Neuron (in vitro differentiated cells): ENCODE measurements around the gene POC5.

Source experiments
- H2AFZ ChIP-seq: one replicate; pipeline ENCODE4 v1.6.1; 2013; ENCODE audit warnings: low read depth, mild to moderate bottlenecking, inconsistent platforms, low read length, moderate library complexity
- H3K27me3 ChIP-seq: one replicate; pipeline ENCODE4 v1.6.1; 2013; ENCODE audit warnings: low read length; ENCODE audit not compliant: insufficient read depth
- H3K36me3 ChIP-seq: one replicate; pipeline ENCODE4 v1.6.1; 2013; ENCODE audit warnings: low read length; ENCODE audit not compliant: insufficient read depth
- H3K4me1 ChIP-seq: one replicate; pipeline ENCODE4 v1.6.1; 2013; ENCODE audit warnings: low read length; ENCODE audit not compliant: insufficient read depth
- H3K4me3 ChIP-seq: 2 replicates; pipeline ENCODE4 v1.5.1; 2013; ENCODE audit warnings: mild to moderate bottlenecking, low read length, moderate library complexity
- H3K9me3 ChIP-seq: one replicate; pipeline ENCODE4 v1.6.1; 2013; ENCODE audit warnings: low read length

POC5 gene

DNA sequence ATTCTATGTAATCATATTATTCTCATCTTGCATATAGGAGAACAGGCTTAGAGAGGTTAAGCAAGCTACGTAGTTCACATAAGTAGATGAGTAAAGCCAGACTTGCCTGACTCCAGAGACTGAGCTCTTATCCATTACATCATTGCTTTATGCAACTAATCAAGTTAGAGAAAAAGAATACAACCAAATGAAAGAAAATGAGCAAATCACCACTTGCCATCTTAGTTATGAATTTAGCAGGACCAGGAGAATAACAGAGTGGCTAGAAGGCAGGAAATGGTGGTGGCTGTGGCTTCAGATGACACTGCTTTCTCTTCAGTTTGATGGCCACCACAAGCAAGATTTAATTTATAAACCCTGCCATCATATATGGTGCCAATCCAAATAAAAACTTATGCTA lies 26.6 kb downstream of the POC5 start:
- no peaks in the 10 kb centered on the region for H3K27me3 ChIP-seq
- peaks cover 37% of the 10 kb centered on the region for H3K36me3 ChIP-seq
- H3K4me3 ChIP-seq: no peak overlapping the region

DNA sequence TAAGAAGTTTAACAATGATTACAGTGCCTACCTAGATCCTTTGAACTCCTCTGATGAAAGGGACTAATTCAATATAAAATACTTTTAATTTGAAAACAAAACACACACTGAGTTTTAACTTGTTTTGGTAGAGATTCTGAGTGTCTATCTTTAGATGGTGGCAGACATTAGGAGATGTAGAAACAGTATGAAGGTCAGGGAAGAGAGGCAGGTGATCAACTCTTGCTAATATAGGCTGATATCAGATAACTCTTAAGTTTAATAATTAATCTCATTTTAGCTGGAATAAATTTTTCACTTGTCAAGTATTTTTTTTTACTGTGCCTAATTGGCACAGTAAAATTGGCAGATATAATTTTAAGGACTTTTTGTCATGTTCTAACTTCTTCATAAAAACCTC lies 30.8 kb downstream of the POC5 start:
- Histone ChIP-seq H3K27me3 (no peaks in the 10 kb centered on the region), H3K4me3 (no peak overlapping the region), H3K36me3 (peaks cover 30% of the 10 kb centered on the region), H2AFZ (no peak overlapping the region), H3K4me1 (no peaks in the 10 kb centered on the region), H3K9me3 (no peaks in the 10 kb centered on the region)

More for the DNA sequence above, 26.6 kb downstream of the POC5 start:
- Histone ChIP-seq H2AFZ (no peak overlapping the region), H3K4me1 (no peaks in the 10 kb centered on the region), H3K9me3 (no peaks in the 10 kb centered on the region)

DNA sequence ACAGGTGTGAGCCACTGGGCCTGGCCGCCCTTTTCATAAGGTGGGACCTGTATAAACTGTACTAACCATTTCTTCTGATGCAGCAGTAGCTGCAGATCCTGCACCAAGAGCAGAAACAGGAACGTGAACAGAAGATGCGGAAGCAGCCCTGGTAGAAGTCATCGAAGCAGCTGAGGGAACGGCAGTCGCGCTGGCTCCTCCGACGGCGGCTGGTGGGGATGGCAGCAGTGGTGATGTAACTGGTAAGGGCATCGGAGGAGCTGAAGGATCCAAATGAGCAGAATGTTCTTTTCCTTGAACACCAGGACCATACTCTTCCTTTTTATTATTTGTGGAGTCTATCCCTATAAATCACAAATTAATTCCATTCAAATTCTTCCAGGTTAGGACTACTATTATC lies 32.1 kb downstream of the POC5 start:
- Histone ChIP-seq H2AFZ (no peak overlapping the region), H3K27me3 (no peaks in the 10 kb centered on the region), H3K9me3 (no peaks in the 10 kb centered on the region), H3K4me1 (no peaks in the 10 kb centered on the region), H3K36me3 (peaks cover 24% of the 10 kb centered on the region), H3K4me3 (no peak overlapping the region)

DNA sequence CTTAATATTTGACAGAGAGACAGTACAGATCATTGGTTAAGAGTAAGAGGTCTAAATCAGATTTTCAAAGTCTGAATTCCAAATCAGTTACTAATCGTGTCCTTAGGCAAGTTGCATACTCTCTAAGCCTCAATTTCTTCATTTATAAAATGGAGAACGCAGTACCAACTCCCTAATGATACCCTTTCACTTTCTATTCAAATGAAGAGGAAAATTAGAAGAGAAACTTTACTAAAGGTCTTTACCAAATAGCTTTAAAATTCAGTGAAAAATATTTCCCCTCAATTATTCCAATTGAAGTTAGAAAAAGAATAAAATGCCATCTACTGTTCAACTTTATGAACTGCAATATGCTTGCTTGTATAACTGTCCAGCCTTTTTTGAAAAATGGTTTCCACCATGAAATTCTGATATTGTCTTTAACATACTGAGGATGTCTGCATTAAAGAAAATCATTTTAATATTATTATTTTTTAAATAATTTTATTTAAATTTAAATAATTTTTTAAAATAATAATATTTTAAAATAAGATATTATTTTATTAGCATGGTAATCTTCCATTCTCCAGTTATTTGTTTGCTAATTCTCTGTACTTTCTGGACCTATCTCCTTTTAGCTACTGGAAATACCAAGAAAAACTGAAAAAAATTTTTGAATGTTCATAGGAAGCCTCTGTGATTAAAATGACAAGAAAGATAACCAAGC lies 36.0 kb downstream of the POC5 start:
- Histone ChIP-seq H3K36me3 (peaks cover 7% of the 10 kb centered on the region), H3K4me1 (no peaks in the 10 kb centered on the region), H2AFZ (no peak overlapping the region), H3K27me3 (no peaks in the 10 kb centered on the region), H3K9me3 (no peaks in the 10 kb centered on the region), H3K4me3 (no peak overlapping the region)

DNA sequence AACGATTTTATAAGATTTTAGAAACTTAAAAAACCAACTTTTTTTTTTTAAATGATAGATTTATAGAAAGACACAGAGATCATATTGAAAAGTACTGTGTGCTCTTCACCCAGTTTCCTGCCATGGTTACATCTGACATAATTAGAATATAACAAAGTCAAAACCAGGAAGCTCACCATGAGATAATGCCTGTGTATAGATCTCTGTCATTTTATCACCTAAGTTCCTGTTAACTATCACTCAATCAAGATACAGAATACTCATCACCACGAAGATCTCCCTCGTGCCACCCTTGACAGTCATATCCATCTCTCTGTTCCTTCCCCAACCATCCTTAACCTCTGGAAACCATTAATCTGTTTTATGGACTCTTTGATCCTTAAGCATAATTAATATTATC lies 39.1 kb downstream of the POC5 start:
- Histone ChIP-seq H3K9me3 (no peaks in the 10 kb centered on the region), H3K36me3 (peaks cover 7% of the 10 kb centered on the region), H3K4me3 (no peak overlapping the region), H3K4me1 (no peaks in the 10 kb centered on the region), H3K27me3 (no peaks in the 10 kb centered on the region), H2AFZ (no peak overlapping the region)

DNA sequence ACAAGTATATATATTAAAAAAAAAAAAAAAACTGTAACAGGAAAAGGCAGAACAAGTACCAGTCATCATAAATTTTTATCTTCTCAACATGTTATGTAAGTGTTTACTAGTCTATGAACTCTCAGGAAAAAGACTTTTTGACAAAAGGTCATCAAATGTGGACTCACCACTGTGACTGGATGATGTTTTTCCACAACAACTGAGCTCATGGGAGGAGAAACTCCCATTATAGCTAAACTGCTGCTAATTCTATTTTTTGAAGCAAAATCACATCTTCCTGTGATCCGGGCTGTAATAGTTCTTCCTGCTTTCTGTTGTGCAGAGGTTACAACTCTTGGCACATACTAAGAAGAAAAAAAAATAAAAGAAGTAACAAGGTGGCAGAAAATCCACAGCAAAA lies 39.6 kb downstream of the POC5 start:
- Histone ChIP-seq H3K4me3 (no peak overlapping the region), H3K27me3 (no peaks in the 10 kb centered on the region), H2AFZ (no peak overlapping the region), H3K36me3 (peaks cover 9% of the 10 kb centered on the region), H3K9me3 (no peaks in the 10 kb centered on the region), H3K4me1 (no peaks in the 10 kb centered on the region)

DNA sequence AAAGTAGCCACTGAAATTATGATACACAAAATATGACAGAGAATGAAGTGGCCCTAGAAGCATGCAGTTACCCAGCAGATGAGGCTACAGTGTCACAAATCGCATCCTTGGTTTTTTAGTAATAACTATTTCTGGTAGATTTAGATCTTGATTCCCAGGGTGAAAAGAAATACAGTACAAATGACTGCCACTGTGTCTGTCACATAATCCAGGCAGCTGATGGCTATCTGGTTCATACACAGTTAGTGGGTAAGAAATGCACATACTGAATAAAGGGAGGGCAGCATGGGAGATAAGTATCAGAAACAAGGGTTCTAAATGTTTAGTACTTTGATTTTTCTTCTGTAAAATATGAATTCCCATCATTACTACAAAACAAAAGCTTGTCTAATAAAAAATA lies 41.5 kb downstream of the POC5 start:
- peaks cover 10% of the 10 kb centered on the region for H3K36me3 ChIP-seq
- no peak overlapping the region for H3K4me3 ChIP-seq
- no peak overlapping the region for H2AFZ ChIP-seq
- H3K27me3 ChIP-seq: no peaks in the 10 kb centered on the region
- no peaks in the 10 kb centered on the region for H3K9me3 ChIP-seq
- no peaks in the 10 kb centered on the region for H3K4me1 ChIP-seq

DNA sequence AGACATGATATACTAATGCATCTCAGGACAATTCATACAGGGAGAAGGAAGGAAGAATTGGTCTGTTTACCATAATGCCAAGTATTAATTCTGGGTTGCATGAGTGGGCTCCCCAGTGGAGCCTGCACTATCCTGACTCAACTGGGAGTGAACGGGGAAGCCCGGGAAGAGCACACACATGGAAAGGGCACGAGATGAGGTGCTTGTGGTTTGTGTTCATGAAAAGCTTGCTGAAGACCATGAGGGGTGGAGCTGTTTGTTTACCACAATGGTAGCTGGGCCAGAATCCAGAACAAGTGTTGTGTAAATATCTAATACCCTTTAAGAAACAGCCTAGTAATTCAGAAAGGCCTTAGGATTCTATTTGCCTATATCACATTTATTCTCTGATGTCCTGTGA lies 44.6 kb downstream of the POC5 start:
- Histone ChIP-seq H3K4me3 (no peak overlapping the region), H3K9me3 (no peaks in the 10 kb centered on the region), H3K27me3 (no peaks in the 10 kb centered on the region), H3K4me1 (no peaks in the 10 kb centered on the region), H3K36me3 (peaks cover 10% of the 10 kb centered on the region), H2AFZ (no peak overlapping the region)

DNA sequence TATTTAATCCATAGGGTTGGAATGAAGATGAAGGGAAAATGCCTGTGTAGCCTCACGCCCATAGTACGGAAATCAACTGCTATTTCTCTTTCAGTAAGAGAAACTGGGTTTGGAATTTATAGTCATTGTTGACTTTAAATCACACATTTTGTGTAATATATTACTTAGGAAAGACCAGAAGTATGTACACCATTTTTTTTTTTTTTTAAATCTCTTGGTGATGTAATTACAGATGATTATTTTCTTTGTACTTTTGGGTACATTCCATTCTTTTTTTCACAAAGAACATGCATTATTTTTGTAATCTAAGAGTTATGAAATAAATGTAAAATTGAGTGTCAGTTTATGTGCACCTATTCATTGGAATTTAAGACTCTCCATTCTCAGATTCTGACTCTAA lies 45.7 kb downstream of the POC5 start:
- peaks cover 10% of the 10 kb centered on the region for H3K36me3 ChIP-seq
- no peaks in the 10 kb centered on the region for H3K9me3 ChIP-seq
- no peaks in the 10 kb centered on the region for H3K27me3 ChIP-seq
- H3K4me3 ChIP-seq: no peak overlapping the region
- H3K4me1 ChIP-seq: no peaks in the 10 kb centered on the region
- H2AFZ ChIP-seq: no peak overlapping the region

DNA sequence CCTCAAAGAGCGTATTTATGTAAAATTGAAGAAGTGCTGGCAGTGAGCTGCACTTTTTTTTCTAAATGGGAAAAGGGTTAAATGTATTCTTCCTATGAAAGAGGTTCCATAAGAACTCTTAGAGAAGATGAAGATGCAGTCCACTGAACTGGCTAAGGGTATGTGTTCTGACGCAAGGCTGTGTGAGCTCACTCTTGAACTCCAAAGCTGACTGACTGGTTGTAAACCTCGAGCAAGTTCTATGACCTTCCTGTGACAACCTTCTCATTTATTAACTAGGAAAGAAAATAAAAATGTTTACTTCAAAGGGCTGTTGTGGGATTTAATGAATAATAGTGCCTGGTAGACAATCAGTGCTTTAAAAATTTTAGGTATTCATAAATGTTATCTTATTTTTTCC lies 46.7 kb downstream of the POC5 start:
- Histone ChIP-seq H3K4me3 (no peak overlapping the region), H3K36me3 (peaks cover 10% of the 10 kb centered on the region), H3K27me3 (no peaks in the 10 kb centered on the region)

DNA sequence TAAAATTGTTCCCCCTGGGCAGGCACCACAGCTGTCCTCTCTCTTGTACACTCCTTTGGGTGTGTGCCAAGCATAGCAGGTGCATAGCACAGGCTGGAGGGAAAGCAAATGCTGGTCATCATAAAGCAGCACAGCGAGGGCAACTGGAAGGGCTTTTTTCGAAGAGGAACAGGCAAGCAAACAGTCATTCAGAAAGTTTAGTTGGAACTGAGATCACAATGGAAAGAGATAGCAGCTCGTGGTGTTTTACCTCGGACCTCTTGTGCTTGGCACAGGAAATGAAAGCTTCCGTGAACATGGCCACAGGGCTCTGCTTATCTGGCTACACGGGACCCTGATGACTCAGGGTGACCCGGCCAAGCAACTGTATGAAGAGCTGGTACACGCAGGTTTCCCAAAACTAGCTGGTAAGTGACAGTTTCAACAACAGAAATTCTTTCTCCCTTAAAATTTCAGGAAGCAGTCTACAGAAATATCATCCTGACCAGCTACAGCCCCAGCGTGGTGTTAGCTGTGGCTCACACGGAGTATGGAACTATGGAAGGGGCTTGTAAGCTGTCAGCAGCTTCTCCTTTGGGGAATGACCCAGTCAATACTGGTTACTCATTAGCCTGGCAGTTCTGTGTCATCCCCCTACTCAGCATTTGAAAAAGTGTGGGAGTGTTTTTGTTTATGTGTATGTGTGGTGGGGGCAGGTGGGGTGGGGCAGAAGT lies 48.1 kb downstream of the POC5 start:
- no peak overlapping the region for H2AFZ ChIP-seq
- H3K27me3 ChIP-seq: no peaks in the 10 kb centered on the region
- H3K9me3 ChIP-seq: no peaks in the 10 kb centered on the region
- H3K36me3 ChIP-seq: peaks cover 5% of the 10 kb centered on the region
- no peak overlapping the region for H3K4me3 ChIP-seq
- H3K4me1 ChIP-seq: peaks cover 2% of the 10 kb centered on the region

More for the DNA sequence above, 46.7 kb downstream of the POC5 start:
- Histone ChIP-seq H3K9me3 (no peaks in the 10 kb centered on the region), H2AFZ (no peak overlapping the region), H3K4me1 (no peaks in the 10 kb centered on the region)

DNA sequence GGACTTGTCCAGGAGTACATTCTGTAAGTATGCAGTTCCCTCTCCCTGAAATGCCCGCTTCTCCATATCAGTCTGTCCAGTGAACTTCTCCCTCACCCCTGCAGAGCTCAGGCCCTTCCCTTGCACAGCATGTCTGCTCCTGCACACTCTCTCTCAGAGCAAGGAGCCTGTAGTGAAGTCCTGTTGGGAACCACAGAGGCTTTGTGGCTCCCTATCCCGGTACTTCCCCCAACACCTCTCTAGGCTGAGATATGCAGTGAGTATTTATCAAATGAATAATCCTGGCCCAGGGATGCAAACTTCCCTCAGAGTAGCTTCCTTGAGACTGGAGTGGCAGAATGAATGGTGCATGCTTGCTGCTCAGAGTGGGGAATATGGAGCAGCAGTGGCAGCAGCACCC lies 48.8 kb downstream of the POC5 start:
- no peak overlapping the region for H2AFZ ChIP-seq
- no peak overlapping the region for H3K4me3 ChIP-seq
- no peaks in the 10 kb centered on the region for H3K9me3 ChIP-seq

DNA sequence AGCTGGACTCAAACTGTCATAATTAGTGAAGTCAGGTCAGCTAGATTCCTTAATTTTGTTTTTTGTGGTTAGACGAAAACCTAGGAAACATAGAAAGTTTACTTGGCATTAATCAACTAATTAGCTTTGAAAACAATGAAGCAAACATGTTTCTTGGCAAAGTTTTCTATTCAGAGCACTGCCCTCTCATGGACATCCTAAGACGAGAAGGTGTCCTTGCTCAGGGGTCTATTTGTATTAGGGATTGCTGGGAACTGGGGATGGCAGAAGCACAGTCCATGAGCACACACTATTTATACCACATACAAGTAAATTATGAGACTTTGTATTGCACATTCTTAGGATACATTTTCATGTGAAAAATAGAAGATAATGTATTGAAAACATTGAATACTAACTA lies 49.7 kb downstream of the POC5 start:
- no peaks in the 10 kb centered on the region for H3K27me3 ChIP-seq
- no peak overlapping the region for H3K4me3 ChIP-seq
- peaks cover 12% of the 10 kb centered on the region for H3K4me1 ChIP-seq
- no peak overlapping the region for H2AFZ ChIP-seq
- H3K9me3 ChIP-seq: no peaks in the 10 kb centered on the region
- peaks cover under 1% of the 10 kb centered on the region for H3K36me3 ChIP-seq

More for the DNA sequence above, 48.8 kb downstream of the POC5 start:
- no peaks in the 10 kb centered on the region for H3K27me3 ChIP-seq
- peaks cover 3% of the 10 kb centered on the region for H3K36me3 ChIP-seq
- H3K4me1 ChIP-seq: peaks cover 9% of the 10 kb centered on the region
